Stimulated activated CD4-positive, alpha-beta T cell treated with anti-CD3 and anti-CD28 coated beads, Interleukin-2, amount 100 ng/mL, for 4 hours (primary cell): ENCODE data around the gene COL6A1.
A peak's percentile ranks its signal among the peaks of the same experiment; 100 is the strongest.
"Not testable (repeated sequence)": the region's sequence is repeated elsewhere in the genome, so short reads cannot be mapped to it uniquely, and the experiment has no call there.

Experiments used
- DNase-seq: peaks from one replicate; pipeline ENCODE4 v3.0.0-alpha.2; 2020; ENCODE audit warnings: low read depth

The COL6A1 gene

GRCh38 chr21:45969921-45970673, 11.5 kb upstream of the COL6A1 start:
- no peak for DNase-seq

GRCh38 chr21:45970674-45971615, 10.6 kb upstream of the COL6A1 start:
- DNase-seq, result peak; percentile 29

GRCh38 chr21:45971616-45972352, 9.8 kb upstream of the COL6A1 start:
- DNase-seq, result no peak

- DNase-seq, result no peak
Measured at GRCh38 chr21:45972353-45972715, 9.2 kb upstream of the COL6A1 start.

GRCh38 chr21:45972716-45973474, 8.7 kb upstream of the COL6A1 start:
- no peak for DNase-seq

GRCh38 chr21:45973475-45974072, 8.0 kb upstream of the COL6A1 start:
- DNase-seq, result peak; percentile 79

- no peak for DNase-seq
Measured at GRCh38 chr21:45974073-45975019, 7.2 kb upstream of the COL6A1 start.

- no peak for DNase-seq
Measured at GRCh38 chr21:45975020-45975666, 6.4 kb upstream of the COL6A1 start.

GRCh38 chr21:45975667-45976409, 5.7 kb upstream of the COL6A1 start:
- DNase-seq, result not testable (repeated sequence)

GRCh38 chr21:45976701-45977311, 4.8 kb upstream of the COL6A1 start:
- DNase-seq, result no peak

GRCh38 chr21:45977396-45977795, 4.2 kb upstream of the COL6A1 start:
- DNase-seq, result no peak

- no peak for DNase-seq
Measured at GRCh38 chr21:45979141-45979631, 2.4 kb upstream of the COL6A1 start.

- DNase-seq, result no peak
Measured at GRCh38 chr21:45979651-45980050, 1.9 kb upstream of the COL6A1 start.

- no peak for DNase-seq
Measured at GRCh38 chr21:45980271-45980670, 1.3 kb upstream of the COL6A1 start.

- DNase-seq, result no peak
Measured at GRCh38 chr21:45980697-45981096, 873 bp upstream of the COL6A1 start.

- no peak for DNase-seq
Measured at GRCh38 chr21:45982092-45982757, 655 bp downstream of the COL6A1 start.

- DNase-seq, result no peak
Measured at GRCh38 chr21:45982758-45983648, 1.4 kb downstream of the COL6A1 start.
